Measurements from ENCODE around the gene ATXN1. TPM values are rescaled to one million over a fixed set of nuclear protein-coding genes. Genes with fewer than 3 reads are reported as not detected.

The ATXN1 gene
- total and polyA plus RNA-seq, 2 of the 13 experiments (the other 11 are each of a cell fraction or from before 2014, with no cell fraction given) = 20.7 to 39.5 TPM

GRCh38 chr6:16760516-16761470 lies at the start of gene ATXN1 (continued):
- TF ChIP-seq ZNF646 (CRISPR knock-in tag; IDR thresholded peaks at IDR 0.05) (peak; percentile 92), ZNF143 (CRISPR knock-in tag; IDR thresholded peaks at IDR 0.05) (no peak), ZNF343 (CRISPR knock-in tag; IDR thresholded peaks at IDR 0.05) (no peak), NFE2L2 (IDR thresholded peaks at IDR 0.05; ENCODE audit: low read length) (no peak), RNF2 (conservative IDR thresholded peaks at IDR 0.05; ENCODE audit: low read depth) (no peak), ZNF350 (CRISPR knock-in tag; IDR thresholded peaks at IDR 0.05; ENCODE audit: borderline replicate concordance, low read depth) (no peak; the same call in 1 of the 2 replicates), ZNF839 (CRISPR knock-in tag; IDR thresholded peaks at IDR 0.05; ENCODE audit: borderline replicate concordance) (no peak), ZNF230 (CRISPR knock-in tag; IDR thresholded peaks at IDR 0.05) (0 out of 2 replicates have a peak, but pooled peaks have one; percentile 20), ZNF430 (CRISPR knock-in tag; IDR thresholded peaks at IDR 0.05) (peak; percentile 19; the same call in 1 of the 2 replicates), ZNF609 (CRISPR knock-in tag; IDR thresholded peaks at IDR 0.05; ENCODE audit: borderline replicate concordance) (peak; percentile 52; the same call in 1 of the 2 replicates), AKAP8 (CRISPR knock-in tag; IDR thresholded peaks at IDR 0.05) (no peak), PLSCR1 (CRISPR knock-in tag; IDR thresholded peaks at IDR 0.05; ENCODE audit: borderline replicate concordance) (no peak; the same call in 1 of the 2 replicates), HNRNPK (IDR thresholded peaks at IDR 0.05; ENCODE audit: low read depth, low read length, poor library complexity, severe bottlenecking) (peak; percentile 89), ZFX (CRISPR knock-in tag; IDR thresholded peaks at IDR 0.05; ENCODE audit: low read depth) (no peak), ASH2L (IDR thresholded peaks at IDR 0.05; ENCODE audit: insufficient read length, low read depth, low read length) (peak; percentile 38), FOXM1 (CRISPR knock-in tag; IDR thresholded peaks at IDR 0.05) (no peak)
